ENCODE data around the gene OGDH. TPM values are rescaled to one million over a fixed set of nuclear protein-coding genes. Genes with fewer than 3 reads are reported as not detected.

Gene OGDH
- total and polyA plus RNA-seq, 10 of the 15 experiments (the other 5 are each of a cell fraction or from before 2014, with no cell fraction given): 4.1 to 103 (median 48.4) TPM

- 0 out of 2 replicates have a peak, but pooled peaks have one; percentile 42 for TF ChIP-seq ZNF592 (IDR thresholded peaks at IDR 0.05)
- no peak for TF ChIP-seq SRF (IDR thresholded peaks at IDR 0.05; ENCODE audit: low read depth in 2 of 2, low read length in 2 of 2)
- TF ChIP-seq BACH1 (IDR thresholded peaks at IDR 0.05; ENCODE audit: borderline replicate concordance): 0 out of 2 replicates have a peak, but pooled peaks have one; percentile 26
- TF ChIP-seq YY1 (IDR thresholded peaks at IDR 0.05; ENCODE audit: low read depth, low read length): no peak
- peak; percentile 35; the same call in 1 of the 2 replicates for TF ChIP-seq MTA3 (IDR thresholded peaks at IDR 0.05; ENCODE audit: borderline replicate concordance, low read length)
- TF ChIP-seq RELB (IDR thresholded peaks at IDR 0.05; ENCODE audit: low read depth): peak; percentile 84
- no peak for TF ChIP-seq SMAD5 (IDR thresholded peaks at IDR 0.05; ENCODE audit: low read depth)
- TF ChIP-seq GABPA (IDR thresholded peaks at IDR 0.05; ENCODE audit: low read depth): no peak
- TF ChIP-seq HSF1 (IDR thresholded peaks at IDR 0.05; ENCODE audit: low read depth, low read length): no peak
- TF ChIP-seq BCL3 (IDR thresholded peaks at IDR 0.05; ENCODE audit: borderline replicate concordance, insufficient read depth, low read depth, low read length, poor library complexity, severe bottlenecking): peak; percentile 61
- TF ChIP-seq SMARCA5 (IDR thresholded peaks at IDR 0.05): peak; percentile 84; the same call in 1 of the 2 replicates
- peak; percentile 76; the same call in 1 of the 2 replicates for TF ChIP-seq FOXM1 (IDR thresholded peaks at IDR 0.05; ENCODE audit: low read depth, low read length)
- TF ChIP-seq E4F1 (IDR thresholded peaks at IDR 0.05; ENCODE audit: borderline replicate concordance, partially characterized antibody): no peak
- no peak for TF ChIP-seq TCF7 (IDR thresholded peaks at IDR 0.05; ENCODE audit: borderline replicate concordance)
- no peak for TF ChIP-seq ZNF217 (IDR thresholded peaks at IDR 0.05)
- TF ChIP-seq JUND (IDR thresholded peaks at IDR 0.05; ENCODE audit: low read depth, low read length): no peak
- TF ChIP-seq HDAC2 (IDR thresholded peaks at IDR 0.05): no peak
- TF ChIP-seq STAT1 (conservative IDR thresholded peaks at IDR 0.05): no peak
Measured at GRCh38 chr7:44633254-44634186, 27.1 kb downstream of the OGDH start (continued).
